Endothelial cell of umbilical vein (primary cell): Measurements from ENCODE around the gene CLDN3. TPM values are rescaled to one million over a fixed set of nuclear protein-coding genes. Genes with fewer than 3 reads are reported as not detected.

ENCODE experiments used
- BruUV-seq: library from RNA; stranded (reverse); fragments of 400-500 nt; replicated peaks from 2 replicates; lab custom pipeline; 2021; lab: Mats Ljungman, UMichigan
- CTCF ChIA-PET: fragments of 300-600, 350-600 bp; sonication (Branson Sonifier 250); formaldehyde crosslinking; loops from one replicate; lab custom pipeline; 2021; ENCODE audit warnings: antibody characterized with exemption, inconsistent platforms; lab: Charles Lee
- POLR2A ChIA-PET: fragments of 300-600, 350-600 bp; sonication (Branson Sonifier 250); formaldehyde crosslinking; loops from one replicate; lab custom pipeline; 2021; ENCODE audit warnings: antibody characterized with exemption, inconsistent platforms; lab: Charles Lee
- DNase-seq: peaks from one replicate; pipeline ENCODE4 v3.0.0-alpha.2; 2011; ENCODE audit warnings: low read depth, low spot score
- FAIRE-seq: peaks from 2 replicates; lab custom pipeline; 2011; peaks lifted over from hg19 to GRCh38; lab: Jason Lieb, UNC
- H2AFZ ChIP-seq: 2 replicates; pipeline ENCODE4 v1.6.0; 2012; ENCODE audit warnings: low read depth, low read length, control low read depth, inconsistent platforms
- H3K27ac ChIP-seq: 2 replicates; pipeline ENCODE4 v1.5.1; 2011; ENCODE audit warnings: low read depth, mild to moderate bottlenecking, control low read depth, low read length, moderate library complexity; ENCODE audit not compliant: insufficient read depth
- H3K27me3 ChIP-seq, 2 experiments: 2 replicates each; pipeline versions ENCODE4 v1.6.0 to v1.6.1; 2011; ENCODE audit warnings: low read length in 2 of 2, mixed read lengths in 1 of 2; ENCODE audit not compliant: control insufficient read depth in 2 of 2, insufficient read depth in 2 of 2
- H3K36me3 ChIP-seq, 2 experiments: 2 replicates in 1 of 2; 3 replicates in 1 of 2; pipeline ENCODE4 v1.5.1; 2011; ENCODE audit warnings: low read length in 2 of 2, mild to moderate bottlenecking in 1 of 2, moderate library complexity in 1 of 2; ENCODE audit not compliant: control insufficient read depth in 2 of 2, insufficient read depth in 2 of 2; ENCODE audit errors: extremely low read depth in 1 of 2
- H3K4me1 ChIP-seq: 3 replicates; pipeline ENCODE4 v1.5.1; 2011; ENCODE audit warnings: mild to moderate bottlenecking, low read length; ENCODE audit not compliant: control insufficient read depth, insufficient read depth; ENCODE audit errors: extremely low read depth
- H3K4me2 ChIP-seq: 2 replicates; pipeline ENCODE4 v1.6.1; 2011; ENCODE audit warnings: low read length, control low read depth, mixed read lengths; ENCODE audit not compliant: insufficient read depth
- H3K4me3 ChIP-seq, 3 experiments: fragments of 200-600 bp in 1 of 3; sonication (generic), shearing (Covaris generic) in 1 of 3; replicated peaks in 1 of 3; 2 replicates each; pipeline ENCODE4 v1.5.1; 2011 to 2016; ENCODE audit warnings: control low read depth in 3 of 3, low read length in 3 of 3, mild to moderate bottlenecking in 2 of 3, inconsistent platforms in 1 of 3, low read depth in 1 of 3, moderate library complexity in 1 of 3; ENCODE audit not compliant: insufficient read depth in 1 of 3
- H3K79me2 ChIP-seq: 2 replicates; pipeline ENCODE4 v1.6.0; 2012; ENCODE audit warnings: low read length, inconsistent platforms; ENCODE audit not compliant: control insufficient read depth, insufficient read depth
- H3K9ac ChIP-seq: replicated peaks from 2 replicates; pipeline ENCODE3; 2011; ENCODE audit warnings: low read length, control low read depth; ENCODE audit not compliant: insufficient read depth; ENCODE audit errors: extremely low read depth
- H3K9me1 ChIP-seq: replicated peaks from 3 replicates; pipeline ENCODE4 v1.6.0; 2011; ENCODE audit warnings: mild to moderate bottlenecking, low read length; ENCODE audit not compliant: control insufficient read depth, insufficient read depth; ENCODE audit errors: extremely low read depth
- H3K9me3 ChIP-seq: replicated peaks from 2 replicates; pipeline ENCODE4 v1.5.1; 2012; ENCODE audit warnings: low read length, inconsistent platforms; ENCODE audit not compliant: control insufficient read depth, insufficient read depth
- H4K20me1 ChIP-seq: replicated peaks from 2 replicates; pipeline ENCODE3; 2011; ENCODE audit warnings: mild to moderate bottlenecking, low read length; ENCODE audit not compliant: control insufficient read depth, insufficient read depth; ENCODE audit errors: extremely low read depth
- POLR2A ChIP-seq: IDR thresholded peaks from 2 replicates; pipeline ENCODE4 v1.6.1; 2012; ENCODE audit warnings: low read depth, mild to moderate bottlenecking, control low read depth, low read length
- POLR2AphosphoS5 ChIP-seq: IDR thresholded peaks from 2 replicates; pipeline ENCODE4 v1.6.1; 2012; ENCODE audit warnings: low read depth, mild to moderate bottlenecking, control low read depth, low read length, moderate library complexity; ENCODE audit not compliant: insufficient read depth
- dilution Hi-C: fragments of 300-500 bp; cut with MboI; formaldehyde crosslinking; loops from one replicate; pipeline ENCODE4 v1.15.0; 2019; ENCODE audit warnings: low sequenced_read_pairs; ENCODE audit not compliant: extremely low pct_ligation_motif_present
- intact Hi-C: fragments of 100-400 bp; cut with micrococcal nuclease; formaldehyde crosslinking; loops from one replicate; pipeline ENCODE4 v1.10.0; 2022
- polyA plus RNA-seq, 4 experiments: library from polyadenylated mRNA; depleted of rRNA in 3 of 4; stranded (reverse) in 3 of 4; unstranded in 1 of 4; fragments of >200 nt; gene quantifications; 2 replicates each; pipeline versions ENCODE4 v1.2.1 to v1.2.3, GENCODE V29; 2011 to 2012; ENCODE audit warnings: missing spikeins in 1 of 4
- total RNA-seq: library from RNA; stranded (reverse); gene quantifications from 2 replicates; pipeline ENCODE4 v1.2.3, GENCODE V29; 2021
- TF ChIP-seq, protein P1 (sequence below): IDR thresholded peaks from 2 replicates; pipeline ENCODE4 v1.6.1; 2011; ENCODE audit not compliant: insufficient read depth, insufficient read length
- TF ChIP-seq, protein P2 (sequence below), 2 donors: IDR thresholded peaks; 1 replicate in 1 of 2; 2 replicates in 1 of 2; pipeline ENCODE4 v1.5.1; 2011; ENCODE audit warnings: low read length in 2 of 2, mild to moderate bottlenecking in 2 of 2, moderate library complexity in 2 of 2, control low read depth in 1 of 2, inconsistent platforms in 1 of 2, low read depth in 1 of 2; ENCODE audit not compliant: insufficient read depth in 1 of 2; ENCODE audit errors: extremely low read depth in 1 of 2

Gene CLDN3
- total and polyA plus RNA-seq, 2 donors (not counting 3 experiments of a cell fraction or from before 2014, with no cell fraction given), result 0.62 to 1.9 TPM

DNA sequence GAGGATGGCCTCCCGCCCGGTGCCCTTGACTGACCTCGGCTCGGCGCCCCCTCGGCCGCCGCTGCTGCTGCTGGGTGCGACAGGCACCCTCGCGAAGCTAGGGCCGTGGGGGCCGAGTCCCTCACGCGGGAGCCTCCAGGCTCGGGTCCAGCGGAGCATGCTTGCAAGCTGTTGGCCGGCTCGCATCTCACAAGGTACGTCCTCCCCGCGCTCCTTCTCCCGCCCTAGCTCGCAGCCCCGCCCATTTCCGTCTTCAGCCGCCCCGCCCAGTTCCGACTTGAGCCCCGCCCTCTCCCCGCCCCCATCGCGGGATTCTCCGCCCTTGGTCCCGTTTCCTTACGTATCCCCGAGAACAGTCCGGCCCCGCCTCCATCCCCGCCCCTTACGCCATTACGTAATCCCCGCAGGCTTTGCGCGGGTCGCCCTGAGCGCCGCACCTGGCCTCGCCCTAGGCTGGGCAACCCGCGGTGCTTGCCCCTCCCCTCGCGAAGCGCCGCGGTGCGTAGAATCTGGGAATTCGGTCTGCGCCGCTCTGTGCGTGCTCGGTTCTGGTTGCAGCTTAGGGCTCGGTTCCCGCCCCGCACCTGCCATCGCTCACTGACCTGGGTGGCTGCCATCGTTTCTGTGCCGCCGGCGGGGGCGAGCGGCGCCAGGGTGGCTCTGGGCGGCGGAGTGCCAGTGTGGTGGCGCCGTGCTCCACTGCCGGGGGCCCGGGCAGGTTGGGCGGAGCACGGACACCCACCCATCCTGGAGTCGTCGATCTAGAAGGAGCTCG, 31.3 kb downstream of the CLDN3 start, which contains the start of gene ABHD11:
Gene ABHD11 (minus strand): TSS at position 191 of the 775 bp plus-strand sequence. CDS start 32 bp downstream, at position 159.
- BruUV-seq, result no TSS peak
- intact Hi-C loops (loop anchor here (1.0 kb wide), 2 partner anchors 113 to 117 kb away; no protein-coding TSS in a partner anchor), dilution Hi-C loops (no loop called here)
- H3K4me3 ChIP-seq, result peak within 1 kb of the TSS; percentile 52 to 84 (median 79)
- no peaks in the 10 kb centered on the region for H4K20me1 ChIP-seq
- peak within 1 kb of the TSS; percentile 76 for H3K4me2 ChIP-seq
- no peaks in the 10 kb centered on the region for H3K9me3 ChIP-seq
- ChIA-PET POLR2A (interaction anchor here (0.6 to 1.1 kb wide), 5 partner anchors 18 to 286 kb away, joined by 3 to 4 read pairs (median 4); partner anchors contain the start of gene BAZ1B), CTCF (interaction anchor here (0.7 to 2.7 kb wide), 13 partner anchors 10 to 182 kb away, joined by 3 to 22 read pairs (median 4); partner anchors contain the start of gene METTL27)
- FAIRE-seq (peak; percentile 96), DNase-seq (peak; percentile 96)
- peaks cover 8% of the 10 kb centered on the region for H3K4me1 ChIP-seq
- no peaks in the 10 kb centered on the region for H3K27me3 ChIP-seq
- H3K36me3 ChIP-seq, result no peaks in the 10 kb centered on the region
- no peaks in the 10 kb centered on the region for H3K9me1 ChIP-seq
- peak within 1 kb of the TSS; percentile 96 for H2AFZ ChIP-seq
- peak; percentile 38 for TF ChIP-seq POLR2AphosphoS5
- TF ChIP-seq, protein P1, sequence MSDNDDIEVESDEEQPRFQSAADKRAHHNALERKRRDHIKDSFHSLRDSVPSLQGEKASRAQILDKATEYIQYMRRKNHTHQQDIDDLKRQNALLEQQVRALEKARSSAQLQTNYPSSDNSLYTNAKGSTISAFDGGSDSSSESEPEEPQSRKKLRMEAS, result no peak
- TF ChIP-seq POLR2A, result peak; percentile 89
- peak within 1 kb of the TSS; percentile 82 for H3K9ac ChIP-seq
- no peaks in the 10 kb centered on the region for H3K79me2 ChIP-seq
- H3K27ac ChIP-seq, result peak within 1 kb of the TSS; percentile 41

DNA sequence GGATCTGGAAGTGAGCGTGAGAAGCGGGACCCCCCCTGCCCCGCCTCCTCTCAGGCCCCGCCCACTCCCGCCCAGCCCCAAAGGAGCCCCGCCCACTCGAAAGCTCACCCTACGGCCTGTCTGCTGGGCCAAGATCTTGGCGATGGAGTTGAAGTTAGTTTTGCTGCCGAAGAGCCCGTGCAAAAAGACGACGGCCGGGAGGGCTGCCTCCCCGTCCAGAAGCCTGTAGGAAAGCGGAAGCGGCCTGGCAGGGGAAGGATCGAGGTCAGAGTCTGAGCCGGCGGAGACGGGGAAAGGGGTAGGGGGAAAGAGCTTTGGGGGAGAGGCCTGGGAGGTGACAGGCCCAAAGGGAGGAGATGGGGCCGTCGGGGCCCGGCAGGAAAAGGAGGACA, 31.9 kb downstream of the CLDN3 start:
- H3K36me3 ChIP-seq, result no peaks in the 10 kb centered on the region
- H3K9me1 ChIP-seq, result no peaks in the 10 kb centered on the region
- no peaks in the 10 kb centered on the region for H3K9me3 ChIP-seq
- intact Hi-C loops, result loop anchor here (1.0 kb wide), 2 partner anchors 113 to 117 kb away; no protein-coding TSS in a partner anchor
- POLR2A ChIA-PET, result interaction anchor here (0.6 to 1.1 kb wide), 4 partner anchors 21 to 286 kb away, joined by 3 to 4 read pairs (median 4); partner anchors contain the start of gene BAZ1B
- H3K27me3 ChIP-seq, result no peaks in the 10 kb centered on the region
- TF ChIP-seq, protein P2, sequence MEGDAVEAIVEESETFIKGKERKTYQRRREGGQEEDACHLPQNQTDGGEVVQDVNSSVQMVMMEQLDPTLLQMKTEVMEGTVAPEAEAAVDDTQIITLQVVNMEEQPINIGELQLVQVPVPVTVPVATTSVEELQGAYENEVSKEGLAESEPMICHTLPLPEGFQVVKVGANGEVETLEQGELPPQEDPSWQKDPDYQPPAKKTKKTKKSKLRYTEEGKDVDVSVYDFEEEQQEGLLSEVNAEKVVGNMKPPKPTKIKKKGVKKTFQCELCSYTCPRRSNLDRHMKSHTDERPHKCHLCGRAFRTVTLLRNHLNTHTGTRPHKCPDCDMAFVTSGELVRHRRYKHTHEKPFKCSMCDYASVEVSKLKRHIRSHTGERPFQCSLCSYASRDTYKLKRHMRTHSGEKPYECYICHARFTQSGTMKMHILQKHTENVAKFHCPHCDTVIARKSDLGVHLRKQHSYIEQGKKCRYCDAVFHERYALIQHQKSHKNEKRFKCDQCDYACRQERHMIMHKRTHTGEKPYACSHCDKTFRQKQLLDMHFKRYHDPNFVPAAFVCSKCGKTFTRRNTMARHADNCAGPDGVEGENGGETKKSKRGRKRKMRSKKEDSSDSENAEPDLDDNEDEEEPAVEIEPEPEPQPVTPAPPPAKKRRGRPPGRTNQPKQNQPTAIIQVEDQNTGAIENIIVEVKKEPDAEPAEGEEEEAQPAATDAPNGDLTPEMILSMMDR (IDR thresholded peaks at IDR 0.05; ENCODE audit: extremely low read depth in 1 of 2, insufficient read depth in 1 of 2, low read depth in 1 of 2, low read length in 2 of 2), result no peak
- TF ChIP-seq POLR2AphosphoS5, result peak; percentile 16
- H3K79me2 ChIP-seq, result no peaks in the 10 kb centered on the region
- H3K4me1 ChIP-seq, result peaks cover 8% of the 10 kb centered on the region
- FAIRE-seq (no peak), DNase-seq (peak; percentile 52)
- no peaks in the 10 kb centered on the region for H4K20me1 ChIP-seq
- H2AFZ ChIP-seq, result peak overlapping the region; percentile 94
- peak overlapping the region; percentile 39 to 84 (median 79) for H3K4me3 ChIP-seq
- BruUV-seq, result TSS peak; percentile 45
- H3K27ac ChIP-seq, result peak overlapping the region; percentile 23
- CTCF ChIA-PET, result interaction anchor here (0.7 to 2.7 kb wide), 12 partner anchors 10 to 182 kb away, joined by 3 to 22 read pairs (median 4); partner anchors contain the start of gene METTL27
- dilution Hi-C loops, result no loop called here
- H3K9ac ChIP-seq, result peak overlapping the region; percentile 63
- H3K4me2 ChIP-seq, result peak overlapping the region; percentile 76
